Astrocyte (in vitro differentiated cells and primary cell): ENCODE measurements around the gene FMC1. TPM values are rescaled to one million over a fixed set of nuclear protein-coding genes. Genes with fewer than 3 reads are reported as not detected.

ENCODE experiments used
- DNase-seq: peaks from one replicate; pipeline ENCODE4 v3.0.0-alpha.2; 2010; ENCODE audit warnings: low read depth
- FAIRE-seq: peaks from 2 replicates; lab custom pipeline; 2011; peaks lifted over from hg19 to GRCh38; lab: Jason Lieb, UNC
- H2AFZ ChIP-seq: 2 replicates; pipeline ENCODE4 v1.6.0; 2012; ENCODE audit warnings: low read depth, low read length, inconsistent platforms
- H3K27ac ChIP-seq: 2 replicates; pipeline ENCODE4 v1.5.1; 2011; ENCODE audit warnings: low read depth, low read length, inconsistent platforms
- H3K27me3 ChIP-seq: 2 replicates; pipeline ENCODE4 v1.6.0; 2011; ENCODE audit warnings: low read length, inconsistent platforms; ENCODE audit not compliant: insufficient read depth
- H3K36me3 ChIP-seq: 2 replicates; pipeline ENCODE4 v1.5.1; 2011; ENCODE audit warnings: low read length, inconsistent platforms; ENCODE audit not compliant: insufficient read depth
- H3K4me1 ChIP-seq: 2 replicates; pipeline ENCODE4 v1.5.1; 2011; ENCODE audit warnings: low read length, inconsistent platforms; ENCODE audit not compliant: insufficient read depth
- H3K4me2 ChIP-seq: 2 replicates; pipeline ENCODE4 v1.6.0; 2012; ENCODE audit warnings: low read length, inconsistent platforms
- H3K4me3 ChIP-seq: 2 replicates; pipeline ENCODE4 v1.5.1; 2011; ENCODE audit warnings: low read depth, mild to moderate bottlenecking, low read length, inconsistent platforms; ENCODE audit not compliant: insufficient read depth
- H3K79me2 ChIP-seq: 2 replicates; pipeline ENCODE4 v1.6.0; 2012; ENCODE audit warnings: mild to moderate bottlenecking, low read length, inconsistent platforms; ENCODE audit not compliant: insufficient read depth
- H3K9ac ChIP-seq: 2 replicates; pipeline ENCODE4 v1.6.0; 2012; ENCODE audit warnings: mild to moderate bottlenecking, low read length, inconsistent platforms
- H3K9me3 ChIP-seq: 2 replicates; pipeline ENCODE4 v1.5.1; 2012; ENCODE audit warnings: low read depth, mild to moderate bottlenecking, low read length, inconsistent platforms; ENCODE audit not compliant: insufficient read depth
- H4K20me1 ChIP-seq: 2 replicates; pipeline ENCODE4 v1.6.0; 2012; ENCODE audit warnings: low read length, inconsistent platforms; ENCODE audit not compliant: insufficient read depth
- H3K27ac Mint-ChIP-seq: one replicate; pipeline ENCODE4 v1.8.0; 2021; ENCODE audit warnings: mild to moderate bottlenecking, mixed read lengths; ENCODE audit not compliant: unreplicated experiment
- H3K27me3 Mint-ChIP-seq: one replicate; pipeline ENCODE4 v1.8.0; 2021; ENCODE audit warnings: low read depth, mixed read lengths; ENCODE audit not compliant: unreplicated experiment
- H3K36me3 Mint-ChIP-seq: one replicate; pipeline ENCODE4 v1.8.0; 2021; ENCODE audit warnings: low read depth, mixed read lengths; ENCODE audit not compliant: unreplicated experiment
- H3K4me1 Mint-ChIP-seq: one replicate; pipeline ENCODE4 v1.8.0; 2021; ENCODE audit warnings: low read depth, mixed read lengths; ENCODE audit not compliant: unreplicated experiment
- H3K4me3 Mint-ChIP-seq: one replicate; pipeline ENCODE4 v1.8.0; 2021; ENCODE audit warnings: mild to moderate bottlenecking, moderate library complexity, mixed read lengths; ENCODE audit not compliant: unreplicated experiment
- H3K9me3 Mint-ChIP-seq: one replicate; pipeline ENCODE4 v1.8.0; 2021; ENCODE audit warnings: mild to moderate bottlenecking, mixed read lengths; ENCODE audit not compliant: unreplicated experiment
- CTCF ChIP-seq: IDR thresholded peaks from 2 replicates; pipeline ENCODE4 v1.5.1; 2011; ENCODE audit warnings: low read depth, mild to moderate bottlenecking, inconsistent platforms, low read length, moderate library complexity; ENCODE audit not compliant: insufficient read depth
- EZH2 ChIP-seq: IDR thresholded peaks from 2 replicates; pipeline ENCODE4 v1.6.1; 2012; ENCODE audit warnings: mild to moderate bottlenecking, low read length, inconsistent platforms; ENCODE audit not compliant: insufficient read depth
- total RNA-seq: library from RNA; stranded (reverse); gene quantifications from 2 replicates; pipeline ENCODE4 v1.2.1, GENCODE V29; 2021

FMC1 gene
- total RNA-seq, 1 donor from 2014 or later: 8.4 TPM

DNA sequence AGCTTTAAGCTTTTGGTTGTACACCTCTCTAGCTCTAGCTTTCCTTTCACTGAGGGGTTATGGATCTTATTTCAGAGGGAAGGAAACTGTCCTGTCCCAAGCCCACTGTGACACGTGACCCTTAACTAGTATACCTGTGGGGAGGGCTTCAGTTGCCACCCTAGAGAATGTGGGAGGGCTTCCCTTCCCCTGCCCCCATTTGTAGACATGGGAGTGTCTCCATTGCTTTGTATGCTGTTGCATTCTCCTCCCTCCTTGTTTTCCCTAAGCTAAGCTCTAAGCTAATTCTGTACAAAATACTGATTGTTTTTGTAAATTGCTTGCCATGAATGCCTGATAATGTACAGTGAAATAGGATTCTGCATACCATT lies 29.8 kb downstream of the FMC1 start:
- H3K27ac Mint-ChIP-seq: no peak overlapping the region
- no peaks in the 10 kb centered on the region for H3K9me3 Mint-ChIP-seq
- peaks cover 24% of the 10 kb centered on the region for H3K4me1 Mint-ChIP-seq
- Histone ChIP-seq H3K4me1 (no peaks in the 10 kb centered on the region), H3K27me3 (no peaks in the 10 kb centered on the region), H3K36me3 (peaks cover 15% of the 10 kb centered on the region), H2AFZ (no peak overlapping the region), H4K20me1 (peaks cover 92% of the 10 kb centered on the region), H3K9ac (no peak overlapping the region), H3K79me2 (peaks cover 100% of the 10 kb centered on the region), H3K4me3 (no peak overlapping the region), H3K27ac (no peak overlapping the region), H3K9me3 (no peaks in the 10 kb centered on the region), H3K4me2 (no peak overlapping the region)
- H3K4me3 Mint-ChIP-seq: no peak overlapping the region
- H3K27me3 Mint-ChIP-seq: no peaks in the 10 kb centered on the region
- TF ChIP-seq CTCF: no peak
- TF ChIP-seq EZH2: no peak
- peaks cover 2% of the 10 kb centered on the region for H3K36me3 Mint-ChIP-seq
- DNase-seq: no peak
- FAIRE-seq: no peak

DNA sequence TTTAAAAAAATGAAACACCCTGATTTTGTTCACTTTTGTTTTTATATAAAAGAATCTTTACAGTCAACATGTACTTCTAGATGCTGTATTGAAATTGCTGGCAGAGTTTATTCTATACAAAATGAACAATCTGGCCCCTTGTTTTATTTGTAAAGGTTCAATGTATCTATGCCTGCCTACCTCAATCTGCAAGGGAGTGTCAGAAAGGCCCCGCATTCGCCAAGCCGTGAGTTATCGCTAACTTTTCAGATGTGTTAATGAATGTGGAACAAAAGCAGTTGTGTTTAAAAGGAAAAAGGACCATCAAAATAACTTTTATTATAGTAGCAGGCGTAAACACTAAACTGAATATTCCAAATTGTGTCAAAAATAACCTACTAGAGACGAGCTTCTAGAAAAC lies 33.1 kb downstream of the FMC1 start:
- peaks cover 80% of the 10 kb centered on the region for H4K20me1 ChIP-seq
- no peaks in the 10 kb centered on the region for H3K27me3 Mint-ChIP-seq
- FAIRE-seq (no peak), DNase-seq (no peak)
- no peak overlapping the region for H3K4me3 Mint-ChIP-seq
- TF ChIP-seq EZH2 (no peak), CTCF (no peak)
- no peaks in the 10 kb centered on the region for H3K9me3 ChIP-seq
- H3K36me3 ChIP-seq: peaks cover 26% of the 10 kb centered on the region
- no peaks in the 10 kb centered on the region for H3K4me1 ChIP-seq
- no peaks in the 10 kb centered on the region for H3K9me3 Mint-ChIP-seq
- H3K9ac ChIP-seq: no peak overlapping the region
- no peak overlapping the region for H3K4me2 ChIP-seq
- no peaks in the 10 kb centered on the region for H3K27me3 ChIP-seq
- no peak overlapping the region for H3K27ac Mint-ChIP-seq
- H3K36me3 Mint-ChIP-seq: peaks cover 8% of the 10 kb centered on the region
- H3K4me3 ChIP-seq: no peak overlapping the region
- peaks cover 95% of the 10 kb centered on the region for H3K79me2 ChIP-seq
- no peak overlapping the region for H3K27ac ChIP-seq
- H2AFZ ChIP-seq: no peak overlapping the region
- peaks cover 16% of the 10 kb centered on the region for H3K4me1 Mint-ChIP-seq

DNA sequence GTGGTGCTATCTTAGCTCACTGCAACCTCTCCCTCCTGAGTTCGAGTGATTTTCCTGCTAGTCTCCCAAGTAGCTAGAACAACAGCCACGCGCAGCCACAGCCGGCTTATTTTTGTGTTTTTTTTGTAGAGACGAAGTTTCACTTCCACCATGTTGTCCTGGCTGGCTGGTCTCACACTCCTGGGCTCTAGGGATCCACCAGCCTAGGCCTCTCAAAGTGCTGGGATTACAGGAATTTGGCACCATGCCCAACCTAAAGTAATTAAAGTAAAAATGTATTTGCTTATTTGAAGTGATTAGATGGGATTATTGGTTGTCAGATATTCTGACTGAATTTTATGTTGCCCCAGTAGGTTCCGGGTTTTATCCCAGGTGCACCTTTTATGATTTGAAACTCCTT lies 41.3 kb downstream of the FMC1 start:
- H3K27ac Mint-ChIP-seq: no peak overlapping the region
- no peak overlapping the region for H3K4me2 ChIP-seq
- H3K4me1 Mint-ChIP-seq: no peaks in the 10 kb centered on the region
- no peak overlapping the region for H3K27ac ChIP-seq
- no peaks in the 10 kb centered on the region for H3K9me3 Mint-ChIP-seq
- FAIRE-seq (no peak), DNase-seq (no peak)
- peaks cover 21% of the 10 kb centered on the region for H3K36me3 ChIP-seq
- H2AFZ ChIP-seq: no peak overlapping the region
- peaks cover 41% of the 10 kb centered on the region for H4K20me1 ChIP-seq
- no peak overlapping the region for H3K4me3 Mint-ChIP-seq
- H3K79me2 ChIP-seq: peaks cover 75% of the 10 kb centered on the region
- no peaks in the 10 kb centered on the region for H3K27me3 ChIP-seq
- no peaks in the 10 kb centered on the region for H3K27me3 Mint-ChIP-seq
- H3K9ac ChIP-seq: no peak overlapping the region
- TF ChIP-seq CTCF: no peak
- TF ChIP-seq EZH2: no peak
- H3K9me3 ChIP-seq: no peaks in the 10 kb centered on the region
- no peak overlapping the region for H3K4me3 ChIP-seq
- no peaks in the 10 kb centered on the region for H3K4me1 ChIP-seq
- peaks cover 8% of the 10 kb centered on the region for H3K36me3 Mint-ChIP-seq
